ENCODE measurements around the gene SORCS2. TPM values are rescaled to one million over a fixed set of nuclear protein-coding genes. Genes with fewer than 3 reads are reported as not detected.
"Not testable (repeated sequence)": the region's sequence is repeated elsewhere in the genome, so short reads cannot be mapped to it uniquely, and the experiment has no call there.

The SORCS2 gene
- total and polyA plus RNA-seq, 3 donors from 2014 or later = 2.7 to 4.6 (median 2.9) TPM

DNA sequence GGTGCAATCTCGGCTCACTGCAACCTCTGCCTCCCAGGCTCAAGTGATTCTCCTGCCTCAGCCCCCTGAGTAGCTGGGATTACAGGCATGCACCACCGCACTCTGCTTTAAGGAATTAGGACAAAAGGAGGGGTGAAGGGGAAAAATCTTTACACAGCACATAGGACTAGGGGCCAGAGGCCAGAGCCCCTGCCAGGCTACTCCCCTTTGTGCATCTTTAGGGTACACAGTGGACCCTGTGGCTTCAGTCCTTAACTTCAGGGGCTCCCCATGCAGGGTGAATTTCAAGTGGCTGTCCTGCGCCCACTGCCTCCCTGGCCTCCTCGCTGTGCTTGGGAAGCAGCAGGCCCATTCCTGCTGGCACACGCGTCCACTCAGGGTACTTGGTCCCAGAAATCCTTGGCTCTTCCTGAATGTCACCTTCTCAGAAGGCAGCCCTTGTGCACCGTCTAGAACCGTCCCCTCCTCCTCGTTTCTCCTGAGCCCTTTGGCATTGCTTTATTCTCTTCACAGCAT, 381.3 kb downstream of the SORCS2 start:
- Histone ChIP-seq H3K4me3 (no peak overlapping the region), H3K36me3 (ENCODE audit: low read depth, missing control alignments) (no peaks in the 10 kb centered on the region), H3K27ac (no peak overlapping the region), H3K4me1 (no peaks in the 10 kb centered on the region), H3K9me3 (no peaks in the 10 kb centered on the region), H3K27me3 (no peaks in the 10 kb centered on the region)
- WGBS, 2 donors = 84 to 90% methylated on average over 8 to 9 of the region's 9 CpGs
- TF ChIP-seq POLR2A (IDR thresholded peaks at IDR 0.05) = no peak
- TF ChIP-seq, protein P1, sequence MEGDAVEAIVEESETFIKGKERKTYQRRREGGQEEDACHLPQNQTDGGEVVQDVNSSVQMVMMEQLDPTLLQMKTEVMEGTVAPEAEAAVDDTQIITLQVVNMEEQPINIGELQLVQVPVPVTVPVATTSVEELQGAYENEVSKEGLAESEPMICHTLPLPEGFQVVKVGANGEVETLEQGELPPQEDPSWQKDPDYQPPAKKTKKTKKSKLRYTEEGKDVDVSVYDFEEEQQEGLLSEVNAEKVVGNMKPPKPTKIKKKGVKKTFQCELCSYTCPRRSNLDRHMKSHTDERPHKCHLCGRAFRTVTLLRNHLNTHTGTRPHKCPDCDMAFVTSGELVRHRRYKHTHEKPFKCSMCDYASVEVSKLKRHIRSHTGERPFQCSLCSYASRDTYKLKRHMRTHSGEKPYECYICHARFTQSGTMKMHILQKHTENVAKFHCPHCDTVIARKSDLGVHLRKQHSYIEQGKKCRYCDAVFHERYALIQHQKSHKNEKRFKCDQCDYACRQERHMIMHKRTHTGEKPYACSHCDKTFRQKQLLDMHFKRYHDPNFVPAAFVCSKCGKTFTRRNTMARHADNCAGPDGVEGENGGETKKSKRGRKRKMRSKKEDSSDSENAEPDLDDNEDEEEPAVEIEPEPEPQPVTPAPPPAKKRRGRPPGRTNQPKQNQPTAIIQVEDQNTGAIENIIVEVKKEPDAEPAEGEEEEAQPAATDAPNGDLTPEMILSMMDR (IDR thresholded peaks at IDR 0.05) = no peak
- intact Hi-C loops (cut with DNase I; ENCODE audit: low total_unique reads) = no loop called here
- DNase-seq = no peak

GRCh38 chr4:7574287-7575014, 382.1 kb downstream of the SORCS2 start:
- Histone ChIP-seq H3K27me3 (no peaks in the 10 kb centered on the region), H3K27ac (no peak overlapping the region), H3K36me3 (ENCODE audit: low read depth, missing control alignments) (no peaks in the 10 kb centered on the region), H3K9me3 (no peaks in the 10 kb centered on the region), H3K4me3 (no peak overlapping the region), H3K4me1 (no peaks in the 10 kb centered on the region)
- DNase-seq = no peak
- TF ChIP-seq POLR2A (IDR thresholded peaks at IDR 0.05) = no peak
- TF ChIP-seq, protein P1 (IDR thresholded peaks at IDR 0.05) = no peak
- intact Hi-C loops (cut with DNase I; ENCODE audit: low total_unique reads) = no loop called here
- 76 to 81% methylated on average over 8 to 11 of the region's 11 CpGs for WGBS, 2 donors

DNA sequence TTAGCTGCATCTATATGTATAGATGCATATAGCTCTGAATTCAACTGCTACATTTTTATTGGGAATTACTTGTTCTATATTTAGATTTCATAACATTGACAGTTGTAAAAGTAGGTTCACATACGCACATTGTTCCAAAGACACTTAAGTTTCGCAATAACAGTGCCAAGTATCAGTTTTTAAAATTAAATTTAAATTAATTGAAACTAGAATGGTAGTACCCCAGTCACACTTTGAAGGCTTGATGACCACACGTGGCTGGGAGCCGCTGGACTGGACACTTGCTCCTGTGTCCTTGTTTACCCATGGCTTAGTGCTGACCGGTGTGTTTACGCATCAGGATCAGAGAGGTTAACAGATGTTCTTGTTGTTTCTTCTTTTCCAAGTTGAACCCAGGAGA, 383.1 kb downstream of the SORCS2 start:
- Histone ChIP-seq H3K36me3 (ENCODE audit: low read depth, missing control alignments) (no peaks in the 10 kb centered on the region), H3K4me3 (no peak overlapping the region), H3K27ac (no peak overlapping the region), H3K27me3 (no peaks in the 10 kb centered on the region), H3K9me3 (no peaks in the 10 kb centered on the region), H3K4me1 (no peaks in the 10 kb centered on the region)
- WGBS, 2 donors = 88 to 89% methylated on average over 6 of the region's 6 CpGs
- no peak for DNase-seq
- no peak for TF ChIP-seq POLR2A (IDR thresholded peaks at IDR 0.05)
- TF ChIP-seq, protein P1 (IDR thresholded peaks at IDR 0.05) = no peak
- intact Hi-C loops (cut with DNase I; ENCODE audit: low total_unique reads) = no loop called here

- H3K36me3 ChIP-seq (ENCODE audit: low read depth, missing control alignments); H3K4me1 ChIP-seq; H3K4me3 ChIP-seq; DNase-seq; H3K27ac ChIP-seq; H3K27me3 ChIP-seq; intact Hi-C loops (cut with DNase I; ENCODE audit: low total_unique reads); H3K9me3 ChIP-seq: not testable (repeated sequence)
- WGBS, 2 donors = 90 to 93% methylated on average over 11 of the region's 11 CpGs
Measured at GRCh38 chr4:7577361-7578039, 385.2 kb downstream of the SORCS2 start.

DNA sequence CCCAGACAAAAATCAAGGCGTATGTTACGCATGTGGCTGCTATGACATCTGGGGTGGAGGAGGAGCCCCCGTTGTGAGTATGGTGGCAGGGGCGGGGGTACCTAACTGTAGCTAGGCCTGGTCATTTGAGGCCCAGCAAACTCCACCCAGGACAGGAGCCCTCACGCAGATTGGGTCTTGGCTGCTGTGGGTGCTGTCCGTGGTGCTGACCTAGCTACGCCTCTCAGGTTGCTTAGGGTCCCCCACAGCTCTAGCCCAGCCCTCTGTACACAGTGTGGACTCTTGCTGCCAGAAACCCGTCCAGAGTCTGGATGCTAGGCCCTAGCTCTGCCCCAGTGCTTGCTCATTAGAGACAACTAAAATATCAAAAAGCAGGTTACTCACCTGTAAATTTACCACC, 389.1 kb downstream of the SORCS2 start:
- peak; percentile 57 for DNase-seq
- Histone ChIP-seq H3K27me3 (no peaks in the 10 kb centered on the region), H3K27ac (no peak overlapping the region), H3K9me3 (no peaks in the 10 kb centered on the region), H3K36me3 (ENCODE audit: low read depth, missing control alignments) (no peaks in the 10 kb centered on the region), H3K4me3 (no peak overlapping the region), H3K4me1 (no peaks in the 10 kb centered on the region)
- TF ChIP-seq, protein P1 (IDR thresholded peaks at IDR 0.05) = no peak
- no peak for TF ChIP-seq POLR2A (IDR thresholded peaks at IDR 0.05)
- intact Hi-C loops (cut with DNase I; ENCODE audit: low total_unique reads) = no loop called here
- 42 to 46% methylated on average over 8 of the region's 8 CpGs for WGBS, 2 donors
